ENCODE results near the gene ANO4.

DNA sequence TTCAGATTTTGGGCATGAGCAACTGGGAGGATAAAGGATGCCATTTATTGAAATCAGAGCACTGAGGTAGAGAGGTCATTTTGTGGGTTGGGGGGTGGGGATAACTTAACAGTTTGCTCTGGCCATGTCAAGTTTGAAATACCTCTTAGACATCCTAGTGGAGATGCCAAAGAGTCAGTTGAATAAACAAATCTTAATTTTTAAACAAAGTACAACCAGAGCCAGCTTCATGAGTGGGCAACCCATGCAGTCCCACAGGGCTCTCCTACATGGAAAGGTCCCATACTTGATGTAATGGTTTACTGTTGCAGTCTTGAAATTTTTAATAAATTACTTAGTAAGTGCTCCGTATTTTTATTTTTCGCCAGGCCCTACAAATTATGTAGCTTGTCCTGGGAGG lies 81.2 kb downstream of the ANO4 start:
- TF ChIP-seq, protein P1, sequence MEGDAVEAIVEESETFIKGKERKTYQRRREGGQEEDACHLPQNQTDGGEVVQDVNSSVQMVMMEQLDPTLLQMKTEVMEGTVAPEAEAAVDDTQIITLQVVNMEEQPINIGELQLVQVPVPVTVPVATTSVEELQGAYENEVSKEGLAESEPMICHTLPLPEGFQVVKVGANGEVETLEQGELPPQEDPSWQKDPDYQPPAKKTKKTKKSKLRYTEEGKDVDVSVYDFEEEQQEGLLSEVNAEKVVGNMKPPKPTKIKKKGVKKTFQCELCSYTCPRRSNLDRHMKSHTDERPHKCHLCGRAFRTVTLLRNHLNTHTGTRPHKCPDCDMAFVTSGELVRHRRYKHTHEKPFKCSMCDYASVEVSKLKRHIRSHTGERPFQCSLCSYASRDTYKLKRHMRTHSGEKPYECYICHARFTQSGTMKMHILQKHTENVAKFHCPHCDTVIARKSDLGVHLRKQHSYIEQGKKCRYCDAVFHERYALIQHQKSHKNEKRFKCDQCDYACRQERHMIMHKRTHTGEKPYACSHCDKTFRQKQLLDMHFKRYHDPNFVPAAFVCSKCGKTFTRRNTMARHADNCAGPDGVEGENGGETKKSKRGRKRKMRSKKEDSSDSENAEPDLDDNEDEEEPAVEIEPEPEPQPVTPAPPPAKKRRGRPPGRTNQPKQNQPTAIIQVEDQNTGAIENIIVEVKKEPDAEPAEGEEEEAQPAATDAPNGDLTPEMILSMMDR (IDR thresholded peaks at IDR 0.05; ENCODE audit: borderline replicate concordance, extremely low read depth, low read length, poor library complexity, severe bottlenecking), result no peak
- no peak for TF ChIP-seq EZH2 (IDR thresholded peaks at IDR 0.05; ENCODE audit: borderline replicate concordance, low read depth, low read length, severe bottlenecking)
